HG03432 (cell line): ENCODE results near the gene PDXK.

Experiments used
- ATAC-seq: cut with Tn5 transposase; IDR thresholded peaks from one replicate; pipeline ENCODE4 v1.9.1; 2021; ENCODE audit warnings: mild to moderate bottlenecking, moderate library complexity; ENCODE audit not compliant: unreplicated experiment

Gene PDXK

GRCh38 chr21:43721939-43722338 is 3.0 kb downstream of the PDXK start:
- no peak for ATAC-seq

DNA sequence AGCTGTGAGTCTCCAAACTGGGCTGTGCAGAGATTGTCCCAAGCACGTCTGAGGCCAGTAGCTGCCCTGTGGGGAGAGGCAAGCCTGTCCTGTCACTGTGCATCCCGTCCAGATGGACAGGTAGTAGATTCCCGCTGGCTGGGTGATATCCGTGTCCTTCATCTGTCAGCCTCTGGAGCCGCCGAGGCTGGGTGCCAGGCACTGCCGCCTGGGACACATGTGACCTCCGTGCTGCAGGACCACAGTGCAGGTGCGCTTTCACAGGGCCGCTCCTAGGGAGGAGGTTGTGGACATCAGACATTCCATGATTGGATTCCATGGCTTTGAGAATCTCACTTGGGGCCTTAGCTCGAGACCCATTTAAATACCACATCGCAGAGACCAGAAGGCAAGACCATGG is 4.7 kb downstream of the PDXK start:
- no peak for ATAC-seq

DNA sequence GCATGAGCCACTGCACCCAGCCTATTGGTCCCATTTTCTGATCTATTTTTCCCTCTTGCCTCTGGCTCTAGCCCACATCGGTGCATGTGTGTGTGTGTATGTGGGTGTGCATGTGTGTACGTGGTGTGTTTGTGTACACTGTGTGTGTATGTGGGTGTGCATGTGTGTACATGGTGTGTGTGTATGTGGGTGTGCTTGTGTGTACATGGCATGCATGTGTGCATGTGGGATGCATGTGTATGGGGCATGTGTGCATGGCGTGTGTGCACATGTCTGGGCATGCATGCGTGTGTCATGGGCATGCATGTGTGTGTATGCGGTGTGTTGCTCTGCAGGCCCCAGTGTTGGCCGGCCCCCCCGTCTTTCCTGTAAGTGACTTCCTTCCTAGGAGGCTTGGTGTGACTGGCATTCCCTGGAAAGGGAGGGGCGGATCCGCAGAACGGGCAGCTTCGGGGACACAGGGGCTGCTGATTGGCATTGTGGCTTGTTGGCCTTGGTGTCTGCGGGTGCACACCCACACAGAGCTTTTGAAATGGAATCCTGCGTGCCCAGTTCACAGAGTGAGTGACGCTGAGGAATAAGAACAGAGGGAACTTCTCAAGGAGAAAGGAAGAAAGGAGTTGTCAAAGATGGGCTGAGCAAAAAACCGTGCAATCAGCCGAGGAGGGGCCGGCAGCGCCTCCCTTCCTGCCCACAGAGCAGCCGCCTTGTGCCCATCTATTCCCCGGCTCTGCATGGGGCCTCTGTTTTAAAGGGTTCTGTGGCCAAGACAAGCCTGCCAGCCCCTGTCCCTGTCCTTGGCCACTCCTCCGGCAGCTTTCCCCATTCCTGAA is 8.0 kb downstream of the PDXK start:
- no peak for ATAC-seq

- ATAC-seq, result no peak
These were observed 8.7 kb downstream of the PDXK start for GRCh38 chr21:43727519-43728153.

DNA sequence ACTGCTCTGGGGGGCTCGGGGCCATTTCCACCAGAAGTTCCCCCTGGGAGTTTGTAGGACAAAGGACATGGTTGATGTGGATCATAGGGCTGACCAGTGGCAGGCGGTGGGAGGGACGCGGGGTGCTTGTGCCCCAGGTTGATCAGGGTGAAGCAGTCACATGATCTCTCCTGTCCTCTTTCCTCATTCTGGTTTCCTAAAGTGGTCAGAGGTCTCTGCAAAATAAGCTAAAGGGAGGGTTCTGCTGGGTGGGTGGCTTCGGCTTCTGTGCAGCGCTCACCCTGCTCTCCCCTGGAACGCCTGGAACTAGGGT is 9.2 kb downstream of the PDXK start:
- ATAC-seq, result no peak

- ATAC-seq, result peak; percentile 70
These were observed 9.8 kb downstream of the PDXK start for GRCh38 chr21:43728467-43729390.

DNA sequence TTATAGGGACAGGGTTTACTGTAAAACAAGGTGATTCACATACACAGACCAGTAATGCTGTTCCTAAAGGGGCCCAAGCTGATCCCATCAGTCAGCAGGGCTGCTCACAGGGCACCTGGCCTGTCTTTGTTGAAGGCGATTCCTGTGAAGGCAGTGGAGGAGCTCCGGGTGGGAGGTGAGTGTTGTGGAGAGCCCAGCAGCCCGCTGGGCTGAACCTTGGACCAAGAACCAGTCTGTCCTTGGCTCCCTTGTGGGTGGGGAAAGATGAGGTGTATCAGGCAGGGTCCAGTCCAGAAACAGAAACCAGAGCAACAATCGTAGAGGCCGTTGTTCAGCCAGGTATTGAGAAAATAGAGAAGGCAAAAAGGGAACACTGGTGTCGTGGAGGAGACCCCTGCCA is 12.5 kb downstream of the PDXK start:
- ATAC-seq, result no peak

- ATAC-seq, result no peak
These were observed 13.2 kb downstream of the PDXK start for GRCh38 chr21:43731891-43732711.

DNA sequence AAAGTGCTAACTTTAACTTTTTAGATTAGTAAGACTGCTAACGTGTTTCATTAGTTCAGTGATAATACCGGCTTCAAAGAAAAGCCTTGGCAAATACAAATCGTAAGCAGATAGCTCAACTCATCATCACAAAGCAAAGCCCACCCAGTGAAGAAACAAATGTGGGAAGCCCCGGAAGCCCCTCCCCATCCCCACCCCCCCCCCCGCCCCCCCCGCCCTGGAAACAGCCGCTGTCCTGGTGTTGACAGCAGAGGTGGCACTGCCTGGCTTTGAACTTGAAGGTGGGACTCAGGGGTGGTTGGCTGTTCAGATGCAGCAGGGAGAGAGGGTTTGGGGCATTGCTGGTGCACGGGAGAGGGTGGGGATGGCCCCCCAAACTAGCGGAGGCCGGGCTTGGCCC is 14.1 kb downstream of the PDXK start:
- no peak for ATAC-seq

DNA sequence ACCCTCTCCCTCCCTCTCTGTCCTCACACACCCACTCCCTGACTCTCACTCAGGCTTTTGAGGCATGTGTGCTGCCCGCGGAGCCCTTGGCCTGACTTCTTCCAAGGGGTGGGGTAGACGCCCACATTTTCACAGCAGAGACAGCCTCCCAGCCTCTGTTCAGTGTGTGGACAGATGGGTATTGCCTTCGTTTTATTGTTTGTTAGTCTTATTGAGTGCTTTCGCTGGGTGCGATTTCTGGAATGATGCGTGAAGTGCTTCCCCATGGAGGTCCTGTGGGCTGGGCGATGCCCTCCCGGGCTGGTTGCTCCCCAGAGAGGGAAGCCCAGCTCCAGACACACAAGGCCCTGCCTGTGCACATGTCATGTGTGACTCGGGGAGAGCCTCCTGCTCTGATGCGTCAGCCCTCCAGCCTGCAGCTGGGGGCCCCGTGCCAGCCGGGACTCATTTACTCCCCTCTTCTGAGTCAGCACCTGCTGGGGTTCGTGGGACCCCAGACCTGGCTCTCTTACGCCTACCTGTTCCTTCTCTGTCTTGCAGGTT is 14.7 kb downstream of the PDXK start:
- ATAC-seq, result no peak

DNA sequence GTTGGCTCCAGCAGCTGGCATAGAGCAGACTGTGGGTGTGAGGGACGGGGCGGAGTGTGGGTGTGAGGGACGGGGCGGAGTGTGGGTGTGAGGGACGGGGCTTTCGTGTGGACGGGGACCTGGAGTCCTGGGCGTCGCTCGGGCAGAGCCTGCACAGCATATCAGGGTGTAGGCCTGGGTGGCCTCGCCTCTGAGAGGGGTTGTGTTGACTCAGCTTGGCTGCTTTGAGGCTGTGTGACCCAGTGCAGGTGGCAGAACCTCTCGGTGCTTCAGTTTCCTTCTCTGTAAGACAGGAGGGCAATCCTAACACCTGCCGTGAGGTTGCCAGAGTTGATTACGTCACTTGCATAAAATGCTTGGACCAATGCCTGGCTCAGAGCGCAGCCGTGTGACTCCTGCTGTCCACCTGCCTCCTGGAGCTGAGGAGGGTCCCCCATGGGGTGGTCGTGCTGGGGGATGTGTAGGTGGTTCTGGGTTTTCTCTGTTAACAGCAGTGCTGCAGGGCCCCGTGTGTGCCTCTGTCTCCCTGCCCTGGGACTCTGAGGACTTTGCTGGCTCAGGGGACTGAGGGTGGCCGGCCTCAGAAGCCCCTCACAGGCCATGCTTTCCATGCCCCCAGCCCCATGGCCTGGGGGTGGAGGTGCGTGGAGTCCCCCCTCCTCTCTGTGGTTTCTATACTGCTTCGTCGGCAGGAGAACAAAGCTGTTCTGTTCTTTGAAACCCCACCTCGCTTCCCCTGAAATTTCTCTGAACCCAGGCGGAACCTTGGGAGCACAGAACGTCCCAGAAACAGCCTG is 15.4 kb downstream of the PDXK start:
- ATAC-seq, result no peak

DNA sequence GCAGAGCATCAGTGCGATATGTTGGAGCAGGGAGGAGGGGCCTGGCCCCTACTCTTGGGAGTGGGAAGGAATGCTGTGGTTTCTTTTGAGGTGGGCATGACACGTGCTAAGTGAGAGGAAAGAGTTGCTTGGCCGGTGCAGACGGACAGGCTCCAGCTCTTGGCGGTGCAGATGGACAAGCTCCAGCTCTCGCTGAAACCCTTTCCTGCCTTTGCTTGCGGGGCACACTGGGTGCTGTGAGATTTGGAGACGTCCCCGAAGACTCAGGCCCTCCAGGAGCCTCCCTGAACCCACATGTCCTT is 15.9 kb downstream of the PDXK start:
- ATAC-seq, result no peak

- ATAC-seq, result no peak
These were observed 16.5 kb downstream of the PDXK start for GRCh38 chr21:43735236-43736091.

DNA sequence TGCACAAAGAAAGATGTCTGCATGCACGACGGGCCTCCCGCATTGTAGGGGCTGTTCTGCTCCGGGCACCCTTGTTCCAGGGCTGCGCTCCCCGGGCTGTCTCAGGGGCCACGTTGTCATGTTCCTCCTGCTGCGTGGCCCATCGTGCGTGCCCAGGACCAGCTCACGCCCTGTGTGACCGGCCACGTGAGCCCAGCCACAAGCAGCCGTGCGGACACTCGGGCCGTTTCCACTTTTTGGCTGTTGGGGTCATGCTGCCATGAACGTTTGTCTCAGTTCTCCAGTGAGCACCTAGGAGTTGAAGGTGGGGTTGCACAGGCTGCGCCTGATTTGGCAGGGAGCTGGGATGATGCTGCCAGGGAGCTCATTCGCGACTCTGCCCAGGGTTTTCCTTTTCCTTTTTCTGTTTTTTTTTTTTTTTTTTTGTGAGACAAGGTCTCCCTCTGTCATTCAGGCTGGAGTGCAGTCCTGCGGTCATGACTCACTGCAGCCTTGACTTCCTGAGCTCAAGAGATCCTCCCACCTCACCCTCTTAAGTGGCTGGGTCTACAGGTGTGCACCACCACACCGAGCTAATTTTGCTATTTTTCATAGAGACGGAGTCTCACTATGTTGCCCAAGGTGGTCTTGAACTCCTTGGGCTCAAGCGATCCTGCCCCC is 17.4 kb downstream of the PDXK start:
- ATAC-seq, result no peak

- no peak for ATAC-seq
These were observed 18.4 kb downstream of the PDXK start for GRCh38 chr21:43737158-43737950.

GRCh38 chr21:43739621-43740435 is 20.9 kb downstream of the PDXK start:
- no peak for ATAC-seq
